ENCODE data around the gene SCUBE3.

SCUBE3 gene

GRCh38 chr6:35247642-35248231, 34.0 kb downstream of the SCUBE3 start:
- H3K9ac ChIP-seq (ENCODE audit: low read depth in 1 of 2, low read length in 2 of 2), result no peak overlapping the region
- no peak overlapping the region for H3K27ac ChIP-seq (ENCODE audit: low read depth in 2 of 2, low read length in 2 of 2)
- no peaks in the 10 kb centered on the region for H3K36me3 ChIP-seq (ENCODE audit: control insufficient read depth in 2 of 2, insufficient read depth in 2 of 2, low read length in 2 of 2)
- H3K9me3 ChIP-seq (ENCODE audit: control insufficient read depth in 2 of 2, low read length in 2 of 2), result no peaks in the 10 kb centered on the region
- no peaks in the 10 kb centered on the region for H3K27me3 ChIP-seq (ENCODE audit: control insufficient read depth in 2 of 2, insufficient read depth in 2 of 2, low read length in 2 of 2)
- peaks cover 0 to 4% of the 10 kb centered on the region in 2 donors for H3K4me1 ChIP-seq (ENCODE audit: control insufficient read depth in 2 of 2, insufficient read depth in 2 of 2, low read length in 2 of 2)
- no peak overlapping the region for H3K4me3 ChIP-seq (ENCODE audit: low read length in 2 of 2)

- Histone ChIP-seq H3K27me3 (ENCODE audit: control insufficient read depth in 2 of 2, insufficient read depth in 2 of 2, low read length in 2 of 2) (no peaks in the 10 kb centered on the region), H3K9me3 (ENCODE audit: control insufficient read depth in 2 of 2, low read length in 2 of 2) (no peaks in the 10 kb centered on the region), H3K4me1 (ENCODE audit: control insufficient read depth in 2 of 2, insufficient read depth in 2 of 2, low read length in 2 of 2) (peaks cover 0 to 4% of the 10 kb centered on the region in 2 donors), H3K9ac (ENCODE audit: low read depth in 1 of 2, low read length in 2 of 2) (no peak overlapping the region), H3K36me3 (ENCODE audit: control insufficient read depth in 2 of 2, insufficient read depth in 2 of 2, low read length in 2 of 2) (no peaks in the 10 kb centered on the region), H3K4me3 (ENCODE audit: low read length in 2 of 2) (no peak overlapping the region), H3K27ac (ENCODE audit: low read depth in 2 of 2, low read length in 2 of 2) (no peak overlapping the region)
Measured at GRCh38 chr6:35248300-35248699, 34.5 kb downstream of the SCUBE3 start.

- H3K27me3 ChIP-seq (ENCODE audit: control insufficient read depth in 2 of 2, insufficient read depth in 2 of 2, low read length in 2 of 2), result no peaks in the 10 kb centered on the region
- H3K4me1 ChIP-seq (ENCODE audit: control insufficient read depth in 2 of 2, insufficient read depth in 2 of 2, low read length in 2 of 2), result peaks cover 0 to 4% of the 10 kb centered on the region in 2 donors
- H3K9ac ChIP-seq (ENCODE audit: low read depth in 1 of 2, low read length in 2 of 2), result no peak overlapping the region
- H3K4me3 ChIP-seq (ENCODE audit: low read length in 2 of 2), result no peak overlapping the region
- H3K36me3 ChIP-seq (ENCODE audit: control insufficient read depth in 2 of 2, insufficient read depth in 2 of 2, low read length in 2 of 2), result no peaks in the 10 kb centered on the region
- H3K9me3 ChIP-seq (ENCODE audit: control insufficient read depth in 2 of 2, low read length in 2 of 2), result no peaks in the 10 kb centered on the region
- H3K27ac ChIP-seq (ENCODE audit: low read depth in 2 of 2, low read length in 2 of 2), result no peak overlapping the region
Measured at GRCh38 chr6:35248965-35249364, 35.2 kb downstream of the SCUBE3 start.

GRCh38 chr6:35251949-35252348, 38.2 kb downstream of the SCUBE3 start:
- Histone ChIP-seq H3K4me3 (ENCODE audit: low read length in 2 of 2) (no peak overlapping the region), H3K27ac (ENCODE audit: low read depth in 2 of 2, low read length in 2 of 2) (no peak overlapping the region), H3K9me3 (ENCODE audit: control insufficient read depth in 2 of 2, low read length in 2 of 2) (no peaks in the 10 kb centered on the region), H3K27me3 (ENCODE audit: control insufficient read depth in 2 of 2, insufficient read depth in 2 of 2, low read length in 2 of 2) (no peaks in the 10 kb centered on the region), H3K9ac (ENCODE audit: low read depth in 1 of 2, low read length in 2 of 2) (no peak overlapping the region), H3K36me3 (ENCODE audit: control insufficient read depth in 2 of 2, insufficient read depth in 2 of 2, low read length in 2 of 2) (no peaks in the 10 kb centered on the region), H3K4me1 (ENCODE audit: control insufficient read depth in 2 of 2, insufficient read depth in 2 of 2, low read length in 2 of 2) (peaks cover 0 to 4% of the 10 kb centered on the region in 2 donors)

GRCh38 chr6:35253249-35253648, 39.5 kb downstream of the SCUBE3 start:
- Histone ChIP-seq H3K9me3 (ENCODE audit: control insufficient read depth in 2 of 2, low read length in 2 of 2) (no peaks in the 10 kb centered on the region), H3K27me3 (ENCODE audit: control insufficient read depth in 2 of 2, insufficient read depth in 2 of 2, low read length in 2 of 2) (no peaks in the 10 kb centered on the region), H3K9ac (ENCODE audit: low read depth in 1 of 2, low read length in 2 of 2) (no peak overlapping the region), H3K27ac (ENCODE audit: low read depth in 2 of 2, low read length in 2 of 2) (no peak overlapping the region), H3K4me3 (ENCODE audit: low read length in 2 of 2) (no peak overlapping the region), H3K36me3 (ENCODE audit: control insufficient read depth in 2 of 2, insufficient read depth in 2 of 2, low read length in 2 of 2) (no peaks in the 10 kb centered on the region), H3K4me1 (ENCODE audit: control insufficient read depth in 2 of 2, insufficient read depth in 2 of 2, low read length in 2 of 2) (peaks cover 0 to 4% of the 10 kb centered on the region in 2 donors)

GRCh38 chr6:35258336-35258735, 44.6 kb downstream of the SCUBE3 start:
- Histone ChIP-seq H3K36me3 (ENCODE audit: control insufficient read depth in 2 of 2, insufficient read depth in 2 of 2, low read length in 2 of 2) (no peaks in the 10 kb centered on the region), H3K4me1 (ENCODE audit: control insufficient read depth in 2 of 2, insufficient read depth in 2 of 2, low read length in 2 of 2) (peaks cover 4 to 13% of the 10 kb centered on the region in 2 donors), H3K9ac (ENCODE audit: low read depth in 1 of 2, low read length in 2 of 2) (peak overlapping the region; percentile 87 to 92), H3K27me3 (ENCODE audit: control insufficient read depth in 2 of 2, insufficient read depth in 2 of 2, low read length in 2 of 2) (no peaks in the 10 kb centered on the region), H3K9me3 (ENCODE audit: control insufficient read depth in 2 of 2, low read length in 2 of 2) (no peaks in the 10 kb centered on the region), H3K4me3 (ENCODE audit: low read length in 2 of 2) (peak overlapping the region; percentile 90 to 93), H3K27ac (ENCODE audit: low read depth in 2 of 2, low read length in 2 of 2) (peak overlapping the region; percentile 92 to 93)

- peak overlapping the region; percentile 90 to 93 for H3K4me3 ChIP-seq (ENCODE audit: low read length in 2 of 2)
- no peaks in the 10 kb centered on the region for H3K27me3 ChIP-seq (ENCODE audit: control insufficient read depth in 2 of 2, insufficient read depth in 2 of 2, low read length in 2 of 2)
- H3K9ac ChIP-seq (ENCODE audit: low read depth in 1 of 2, low read length in 2 of 2), result peak overlapping the region; percentile 87 to 92
- H3K9me3 ChIP-seq (ENCODE audit: control insufficient read depth in 2 of 2, low read length in 2 of 2), result no peaks in the 10 kb centered on the region
- H3K36me3 ChIP-seq (ENCODE audit: control insufficient read depth in 2 of 2, insufficient read depth in 2 of 2, low read length in 2 of 2), result no peaks in the 10 kb centered on the region
- H3K4me1 ChIP-seq (ENCODE audit: control insufficient read depth in 2 of 2, insufficient read depth in 2 of 2, low read length in 2 of 2), result peaks cover 4 to 13% of the 10 kb centered on the region in 2 donors
- H3K27ac ChIP-seq (ENCODE audit: low read depth in 2 of 2, low read length in 2 of 2), result peak overlapping the region; percentile 92 to 93
Measured at GRCh38 chr6:35258858-35259193, 45.1 kb downstream of the SCUBE3 start.

- Histone ChIP-seq H3K36me3 (ENCODE audit: control insufficient read depth in 2 of 2, insufficient read depth in 2 of 2, low read length in 2 of 2) (no peaks in the 10 kb centered on the region), H3K9ac (ENCODE audit: low read depth in 1 of 2, low read length in 2 of 2) (peak within 1 kb of the TSS; percentile 87 to 92), H3K27me3 (ENCODE audit: control insufficient read depth in 2 of 2, insufficient read depth in 2 of 2, low read length in 2 of 2) (no peaks in the 10 kb centered on the region), H3K4me1 (ENCODE audit: control insufficient read depth in 2 of 2, insufficient read depth in 2 of 2, low read length in 2 of 2) (peaks cover 4 to 13% of the 10 kb centered on the region in 2 donors), H3K4me3 (ENCODE audit: low read length in 2 of 2) (peak within 1 kb of the TSS; percentile 90 to 93), H3K27ac (ENCODE audit: low read depth in 2 of 2, low read length in 2 of 2) (peak within 1 kb of the TSS; percentile 92 to 93), H3K9me3 (ENCODE audit: control insufficient read depth in 2 of 2, low read length in 2 of 2) (no peaks in the 10 kb centered on the region)
Measured at GRCh38 chr6:35259194-35259947, 45.6 kb downstream of the SCUBE3 start, which contains the start of gene ZNF76. Gene ZNF76 (plus strand): TSS chr6:35259735. CDS start chr6:35281152, 21,417 bp downstream.

GRCh38 chr6:35259948-35260590, 46.3 kb downstream of the SCUBE3 start:
- Histone ChIP-seq H3K9me3 (ENCODE audit: control insufficient read depth in 2 of 2, low read length in 2 of 2) (no peaks in the 10 kb centered on the region), H3K27me3 (ENCODE audit: control insufficient read depth in 2 of 2, insufficient read depth in 2 of 2, low read length in 2 of 2) (no peaks in the 10 kb centered on the region), H3K27ac (ENCODE audit: low read depth in 2 of 2, low read length in 2 of 2) (peak overlapping the region; percentile 92 to 93), H3K4me3 (ENCODE audit: low read length in 2 of 2) (peak overlapping the region; percentile 90 to 93), H3K36me3 (ENCODE audit: control insufficient read depth in 2 of 2, insufficient read depth in 2 of 2, low read length in 2 of 2) (no peaks in the 10 kb centered on the region), H3K4me1 (ENCODE audit: control insufficient read depth in 2 of 2, insufficient read depth in 2 of 2, low read length in 2 of 2) (peaks cover 4 to 13% of the 10 kb centered on the region in 2 donors), H3K9ac (ENCODE audit: low read depth in 1 of 2, low read length in 2 of 2) (peak overlapping the region; percentile 87 to 92)

All from mucosa of rectum (tissue), 2 donors.